Measurements from ENCODE around the gene TARBP1.
"Not testable (repeated sequence)": the region's sequence is repeated elsewhere in the genome, so short reads cannot be mapped to it uniquely, and the experiment has no call there.

TARBP1 gene

GRCh38 chr1:234478481-234479309 lies at the start of gene TARBP1:
TSS of gene TARBP1 (minus strand) at chr1:234479179. CDS start at chr1:234479103, 76 bp downstream.
- Histone ChIP-seq H3K36me3 (ENCODE audit: control insufficient read depth, insufficient read depth, low read length) (no peaks in the 10 kb centered on the region), H3K27me3 (ENCODE audit: control insufficient read depth, insufficient read depth, low read length) (peaks cover 16% of the 10 kb centered on the region), H3K9ac (ENCODE audit: low read depth, low read length) (peak within 1 kb of the TSS; percentile 78), H3K9me3 (ENCODE audit: control insufficient read depth, insufficient read depth, low read length) (no peaks in the 10 kb centered on the region), H3K4me1 (ENCODE audit: control insufficient read depth, insufficient read depth, low read length) (peaks cover 22% of the 10 kb centered on the region), H3K4me3 (ENCODE audit: low read depth, low read length) (peak within 1 kb of the TSS; percentile 83), H3K27ac (ENCODE audit: low read depth, low read length) (peak within 1 kb of the TSS; percentile 87)

GRCh38 chr1:234528074-234528865 lies 49.3 kb upstream of the TARBP1 start:
- Histone ChIP-seq H3K36me3 (ENCODE audit: control insufficient read depth, insufficient read depth, low read length) (no peaks in the 10 kb centered on the region), H3K9ac (ENCODE audit: low read depth, low read length) (no peak overlapping the region), H3K27ac (ENCODE audit: low read depth, low read length) (no peak overlapping the region), H3K4me3 (ENCODE audit: low read depth, low read length) (no peak overlapping the region), H3K27me3 (ENCODE audit: control insufficient read depth, insufficient read depth, low read length) (no peaks in the 10 kb centered on the region), H3K4me1 (ENCODE audit: control insufficient read depth, insufficient read depth, low read length) (peaks cover 21% of the 10 kb centered on the region), H3K9me3 (ENCODE audit: control insufficient read depth, insufficient read depth, low read length) (no peaks in the 10 kb centered on the region)

GRCh38 chr1:234527346-234527745 lies 48.4 kb upstream of the TARBP1 start:
- H3K36me3 ChIP-seq (ENCODE audit: control insufficient read depth, insufficient read depth, low read length): no peaks in the 10 kb centered on the region
- H3K27me3 ChIP-seq (ENCODE audit: control insufficient read depth, insufficient read depth, low read length): no peaks in the 10 kb centered on the region
- no peak overlapping the region for H3K9ac ChIP-seq (ENCODE audit: low read depth, low read length)
- H3K4me3 ChIP-seq (ENCODE audit: low read depth, low read length): no peak overlapping the region
- H3K9me3 ChIP-seq (ENCODE audit: control insufficient read depth, insufficient read depth, low read length): no peaks in the 10 kb centered on the region
- no peak overlapping the region for H3K27ac ChIP-seq (ENCODE audit: low read depth, low read length)
- H3K4me1 ChIP-seq (ENCODE audit: control insufficient read depth, insufficient read depth, low read length): peaks cover 24% of the 10 kb centered on the region

- Histone ChIP-seq H3K36me3 (ENCODE audit: control insufficient read depth, insufficient read depth, low read length) (no peaks in the 10 kb centered on the region), H3K4me3 (ENCODE audit: low read depth, low read length) (no peak overlapping the region), H3K9me3 (ENCODE audit: control insufficient read depth, insufficient read depth, low read length) (no peaks in the 10 kb centered on the region), H3K9ac (ENCODE audit: low read depth, low read length) (no peak overlapping the region), H3K4me1 (ENCODE audit: control insufficient read depth, insufficient read depth, low read length) (peaks cover 22% of the 10 kb centered on the region), H3K27ac (ENCODE audit: low read depth, low read length) (no peak overlapping the region), H3K27me3 (ENCODE audit: control insufficient read depth, insufficient read depth, low read length) (no peaks in the 10 kb centered on the region)
Measured at GRCh38 chr1:234526922-234527321, 47.9 kb upstream of the TARBP1 start.

- no peak overlapping the region for H3K4me3 ChIP-seq (ENCODE audit: low read depth, low read length)
- no peak overlapping the region for H3K27ac ChIP-seq (ENCODE audit: low read depth, low read length)
- no peaks in the 10 kb centered on the region for H3K36me3 ChIP-seq (ENCODE audit: control insufficient read depth, insufficient read depth, low read length)
- no peaks in the 10 kb centered on the region for H3K27me3 ChIP-seq (ENCODE audit: control insufficient read depth, insufficient read depth, low read length)
- H3K9me3 ChIP-seq (ENCODE audit: control insufficient read depth, insufficient read depth, low read length): no peaks in the 10 kb centered on the region
- H3K9ac ChIP-seq (ENCODE audit: low read depth, low read length): no peak overlapping the region
- H3K4me1 ChIP-seq (ENCODE audit: control insufficient read depth, insufficient read depth, low read length): peaks cover 13% of the 10 kb centered on the region
Measured at GRCh38 chr1:234525099-234525799, 46.3 kb upstream of the TARBP1 start.

- Histone ChIP-seq H3K4me3 (ENCODE audit: low read depth, low read length) (no peak overlapping the region), H3K4me1 (ENCODE audit: control insufficient read depth, insufficient read depth, low read length) (peaks cover 13% of the 10 kb centered on the region), H3K9me3 (ENCODE audit: control insufficient read depth, insufficient read depth, low read length) (no peaks in the 10 kb centered on the region), H3K27me3 (ENCODE audit: control insufficient read depth, insufficient read depth, low read length) (no peaks in the 10 kb centered on the region), H3K27ac (ENCODE audit: low read depth, low read length) (no peak overlapping the region), H3K9ac (ENCODE audit: low read depth, low read length) (no peak overlapping the region), H3K36me3 (ENCODE audit: control insufficient read depth, insufficient read depth, low read length) (no peaks in the 10 kb centered on the region)
Measured at GRCh38 chr1:234521836-234522235, 42.9 kb upstream of the TARBP1 start.

- H3K27ac ChIP-seq (ENCODE audit: low read depth, low read length): no peak overlapping the region
- H3K4me3 ChIP-seq (ENCODE audit: low read depth, low read length): no peak overlapping the region
- no peaks in the 10 kb centered on the region for H3K9me3 ChIP-seq (ENCODE audit: control insufficient read depth, insufficient read depth, low read length)
- H3K9ac ChIP-seq (ENCODE audit: low read depth, low read length): no peak overlapping the region
- peaks cover 13% of the 10 kb centered on the region for H3K4me1 ChIP-seq (ENCODE audit: control insufficient read depth, insufficient read depth, low read length)
- no peaks in the 10 kb centered on the region for H3K36me3 ChIP-seq (ENCODE audit: control insufficient read depth, insufficient read depth, low read length)
- H3K27me3 ChIP-seq (ENCODE audit: control insufficient read depth, insufficient read depth, low read length): no peaks in the 10 kb centered on the region
Measured at GRCh38 chr1:234520908-234521817, 42.2 kb upstream of the TARBP1 start.

GRCh38 chr1:234519506-234519905 lies 40.5 kb upstream of the TARBP1 start:
- H3K4me1 ChIP-seq (ENCODE audit: control insufficient read depth, insufficient read depth, low read length): peaks cover 24% of the 10 kb centered on the region
- H3K27me3 ChIP-seq (ENCODE audit: control insufficient read depth, insufficient read depth, low read length): no peaks in the 10 kb centered on the region
- H3K36me3 ChIP-seq (ENCODE audit: control insufficient read depth, insufficient read depth, low read length): no peaks in the 10 kb centered on the region
- H3K4me3 ChIP-seq (ENCODE audit: low read depth, low read length): no peak overlapping the region
- H3K9me3 ChIP-seq (ENCODE audit: control insufficient read depth, insufficient read depth, low read length): no peaks in the 10 kb centered on the region
- no peak overlapping the region for H3K27ac ChIP-seq (ENCODE audit: low read depth, low read length)
- no peak overlapping the region for H3K9ac ChIP-seq (ENCODE audit: low read depth, low read length)

GRCh38 chr1:234518876-234519275 lies 39.9 kb upstream of the TARBP1 start:
- Histone ChIP-seq H3K36me3 (ENCODE audit: control insufficient read depth, insufficient read depth, low read length) (no peaks in the 10 kb centered on the region), H3K27me3 (ENCODE audit: control insufficient read depth, insufficient read depth, low read length) (no peaks in the 10 kb centered on the region), H3K9me3 (ENCODE audit: control insufficient read depth, insufficient read depth, low read length) (no peaks in the 10 kb centered on the region), H3K4me3 (ENCODE audit: low read depth, low read length) (no peak overlapping the region), H3K4me1 (ENCODE audit: control insufficient read depth, insufficient read depth, low read length) (peaks cover 21% of the 10 kb centered on the region), H3K9ac (ENCODE audit: low read depth, low read length) (no peak overlapping the region), H3K27ac (ENCODE audit: low read depth, low read length) (no peak overlapping the region)

GRCh38 chr1:234518086-234518485 lies 39.1 kb upstream of the TARBP1 start:
- H3K27me3 ChIP-seq (ENCODE audit: control insufficient read depth, insufficient read depth, low read length); H3K9ac ChIP-seq (ENCODE audit: low read depth, low read length); H3K36me3 ChIP-seq (ENCODE audit: control insufficient read depth, insufficient read depth, low read length); H3K4me3 ChIP-seq (ENCODE audit: low read depth, low read length); H3K27ac ChIP-seq (ENCODE audit: low read depth, low read length); H3K9me3 ChIP-seq (ENCODE audit: control insufficient read depth, insufficient read depth, low read length): not testable (repeated sequence)
- H3K4me1 ChIP-seq (ENCODE audit: control insufficient read depth, insufficient read depth, low read length): peaks cover 14% of the 10 kb centered on the region
